Liver (tissue), 3 donors: ENCODE measurements around the gene BEND7.

Experiments
- CTCF ChIP-seq: fragments of 150-350 bp; IDR thresholded peaks from 2 replicates; pipeline ENCODE4 v1.5.1; 2017; ENCODE audit warnings: improper control_type of control experiment, low read depth, low read length; ENCODE audit not compliant: missing input control
- EGR1 ChIP-seq, 2 donors: IDR thresholded peaks; 2 replicates each; pipeline ENCODE4 v1.6.1; 2016 to 2018; ENCODE audit warnings: antibody characterized with exemption in 2 of 2, low read depth in 2 of 2
- FOXA1 ChIP-seq: IDR thresholded peaks from 2 replicates; pipeline ENCODE4 v1.6.1; 2016; ENCODE audit warnings: antibody characterized with exemption
- donor health status: healthy.
- donor health status: healthy.

GRCh38 chr10:13499150-13499549 lies 29.7 kb downstream of the BEND7 start:
- no peak for TF ChIP-seq CTCF
- TF ChIP-seq EGR1 (IDR thresholded peaks at IDR 0.05; ENCODE audit: low read depth in 2 of 2) = no peak
- TF ChIP-seq FOXA1 = no peak
